ENCODE data around the gene SDCBP2.

DNA sequence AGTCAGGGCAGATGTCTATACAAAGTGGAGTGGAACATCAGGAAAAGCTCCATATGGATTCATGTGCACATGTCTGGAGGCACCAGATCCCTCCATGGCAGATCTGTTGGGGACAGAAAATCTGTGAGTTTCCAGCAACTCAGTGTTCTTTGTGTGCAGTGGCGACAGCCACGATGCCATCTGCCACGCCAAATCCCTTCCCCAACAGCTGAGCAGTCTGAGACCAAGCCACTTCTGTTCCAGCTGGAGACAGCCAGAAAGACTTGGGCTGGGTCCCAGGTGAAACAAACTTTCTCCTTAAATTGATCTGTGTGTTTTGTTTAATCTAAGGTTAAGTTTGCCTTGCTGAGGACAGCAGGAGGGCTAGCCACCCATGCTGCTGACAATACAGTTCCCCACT is 41.0 kb upstream of the SDCBP2 start:
- TF ChIP-seq GATA2 (IDR thresholded peaks at IDR 0.05; ENCODE audit: low read depth, low read length), result no peak
- TF ChIP-seq GATA3 (IDR thresholded peaks at IDR 0.05; ENCODE audit: low read depth, low read length), result no peak
